PC-3 (cell line): Measurements from ENCODE around the gene COL21A1. TPM values are rescaled to one million over a fixed set of nuclear protein-coding genes. Genes with fewer than 3 reads are reported as not detected.

Experiments used
- ATAC-seq: fragments of 200-7000 bp; cut with Tn5 transposase; 2 replicates; pipeline ENCODE4 v1.9.1; 2020; ENCODE audit warnings: mild to moderate bottlenecking, moderate library complexity
- BruUV-seq: library from RNA; stranded (reverse); fragments of 400-500 nt; replicated peaks from 2 replicates; lab custom pipeline; 2021; lab: Mats Ljungman, UMichigan
- CTCF ChIA-PET: fragments of 300-600 bp; sonication (Branson Sonifier 250); formaldehyde crosslinking; loops from one replicate; lab custom pipeline; 2022; ENCODE audit warnings: antibody characterized with exemption; lab: Charles Lee
- POLR2A ChIA-PET: fragments of 300-600 bp; sonication (Branson Sonifier 250); formaldehyde crosslinking; loops from one replicate; lab custom pipeline; 2022; ENCODE audit warnings: antibody characterized with exemption; ENCODE audit not compliant: unreplicated experiment; lab: Charles Lee
- DNase-seq: peaks from one replicate; pipeline ENCODE4 v3.0.0-alpha.2; 2015
- H2AFZ ChIP-seq: fragments of 300-600 bp; sonication (generic); 2 replicates; pipeline ENCODE4 v1.6.0; 2016; ENCODE audit warnings: antibody characterized with exemption, low read length
- H3F3A ChIP-seq: fragments of 300-600 bp; sonication (generic); one replicate; pipeline ENCODE4 v1.6.0; 2017; ENCODE audit warnings: antibody characterized with exemption, low read length, control low read depth, mild to moderate bottlenecking; ENCODE audit not compliant: unreplicated experiment
- H3K27ac ChIP-seq: fragments of 300-600 bp; sonication (generic); 2 replicates; pipeline ENCODE4 v1.5.1; 2016; ENCODE audit warnings: mild to moderate bottlenecking, low read length
- H3K27me3 ChIP-seq: fragments of 300-600 bp; sonication (generic); 2 replicates; pipeline ENCODE4 v1.6.1; 2016; ENCODE audit warnings: low read length, mixed read lengths
- H3K36me3 ChIP-seq: fragments of 300-600 bp; sonication (generic); 2 replicates; pipeline ENCODE4 v1.6.1; 2016; ENCODE audit warnings: low read depth, mixed run types, low read length, mixed read lengths
- H3K4me1 ChIP-seq: fragments of 300-600 bp; sonication (generic); 2 replicates; pipeline ENCODE4 v1.5.1; 2016; ENCODE audit warnings: low read length; ENCODE audit not compliant: insufficient read depth
- H3K4me2 ChIP-seq: fragments of 300-600 bp; sonication (generic); 2 replicates; pipeline ENCODE4 v1.6.0; 2016; ENCODE audit warnings: low read length
- H3K4me3 ChIP-seq: fragments of 300-600 bp; sonication (generic); 2 replicates; pipeline ENCODE4 v1.5.1; 2016; ENCODE audit warnings: mild to moderate bottlenecking, low read length, mixed read lengths
- H3K79me2 ChIP-seq: fragments of 300-600 bp; sonication (generic); 2 replicates; pipeline ENCODE4 v1.6.1; 2017; ENCODE audit warnings: low read length, mixed read lengths
- H3K9ac ChIP-seq: fragments of 300-600 bp; sonication (generic); 2 replicates; pipeline ENCODE4 v1.6.0; 2016; ENCODE audit warnings: mild to moderate bottlenecking, low read length
- H3K9me2 ChIP-seq: fragments of 300-600 bp; sonication (generic); replicated peaks from 2 replicates; pipeline ENCODE4 v1.6.1; 2016; ENCODE audit warnings: mixed run types, low read length, mixed read lengths
- H3K9me3 ChIP-seq: fragments of 300-600 bp; sonication (generic); 2 replicates; pipeline ENCODE4 v1.6.1; 2016; ENCODE audit warnings: low read length, mixed read lengths
- H4K20me1 ChIP-seq: fragments of 300-600 bp; sonication (generic); 2 replicates; pipeline ENCODE4 v1.6.1; 2016; ENCODE audit warnings: low read length, mixed read lengths
- EZH2 ChIP-seq: fragments of 300-600 bp; sonication (generic); IDR thresholded peaks from one replicate; pipeline ENCODE4 v1.6.1; 2017; ENCODE audit warnings: antibody characterized with exemption, mild to moderate bottlenecking, low read length; ENCODE audit not compliant: unreplicated experiment
- EZH2phosphoT487 ChIP-seq: fragments of 300-600 bp; sonication (generic); IDR thresholded peaks from 2 replicates; pipeline ENCODE4 v1.6.1; 2018; ENCODE audit warnings: mild to moderate bottlenecking, antibody characterized with exemption, low read length, borderline replicate concordance
- intact Hi-C: fragments of 100-400 bp; cut with micrococcal nuclease; formaldehyde crosslinking; loops from 2 replicates; pipeline ENCODE4 v1.9.0; 2023
- total RNA-seq: library from RNA; depleted of rRNA; stranded (reverse); fragments of >200 nt; gene quantifications from 2 replicates; pipeline ENCODE4 v1.2.3, GENCODE V29; 2014
- TF ChIP-seq, protein P1 (sequence below): fragments of 300-600 bp; sonication (generic); conservative IDR thresholded peaks from 2 replicates; pipeline ENCODE4 v1.5.1; 2017; ENCODE audit warnings: antibody characterized with exemption, low read depth, mild to moderate bottlenecking, low read length

Gene COL21A1
- total RNA-seq, 1 experiment from 2014 or later, result 1.0 TPM

- Histone ChIP-seq H3K4me2 (no peak overlapping the region), H2AFZ (no peak overlapping the region), H3K79me2 (no peaks in the 10 kb centered on the region), H3F3A (no peaks in the 10 kb centered on the region), H3K27ac (no peak overlapping the region), H3K4me3 (no peak overlapping the region), H3K36me3 (peaks cover 3% of the 10 kb centered on the region; the same call in 1 of the 2 replicates), H3K9me3 (peaks cover 6% of the 10 kb centered on the region; the same call in 1 of the 2 replicates), H3K9ac (no peak overlapping the region), H4K20me1 (no peaks in the 10 kb centered on the region), H3K9me2 (no peaks in the 10 kb centered on the region), H3K4me1 (no peaks in the 10 kb centered on the region), H3K27me3 (no peaks in the 10 kb centered on the region)
- intact Hi-C loops, result no loop called here
- no TSS peak for BruUV-seq
- TF ChIP-seq EZH2 (no peak), EZH2phosphoT487 (no peak)
- TF ChIP-seq, protein P1, sequence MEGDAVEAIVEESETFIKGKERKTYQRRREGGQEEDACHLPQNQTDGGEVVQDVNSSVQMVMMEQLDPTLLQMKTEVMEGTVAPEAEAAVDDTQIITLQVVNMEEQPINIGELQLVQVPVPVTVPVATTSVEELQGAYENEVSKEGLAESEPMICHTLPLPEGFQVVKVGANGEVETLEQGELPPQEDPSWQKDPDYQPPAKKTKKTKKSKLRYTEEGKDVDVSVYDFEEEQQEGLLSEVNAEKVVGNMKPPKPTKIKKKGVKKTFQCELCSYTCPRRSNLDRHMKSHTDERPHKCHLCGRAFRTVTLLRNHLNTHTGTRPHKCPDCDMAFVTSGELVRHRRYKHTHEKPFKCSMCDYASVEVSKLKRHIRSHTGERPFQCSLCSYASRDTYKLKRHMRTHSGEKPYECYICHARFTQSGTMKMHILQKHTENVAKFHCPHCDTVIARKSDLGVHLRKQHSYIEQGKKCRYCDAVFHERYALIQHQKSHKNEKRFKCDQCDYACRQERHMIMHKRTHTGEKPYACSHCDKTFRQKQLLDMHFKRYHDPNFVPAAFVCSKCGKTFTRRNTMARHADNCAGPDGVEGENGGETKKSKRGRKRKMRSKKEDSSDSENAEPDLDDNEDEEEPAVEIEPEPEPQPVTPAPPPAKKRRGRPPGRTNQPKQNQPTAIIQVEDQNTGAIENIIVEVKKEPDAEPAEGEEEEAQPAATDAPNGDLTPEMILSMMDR, result no peak
- CTCF ChIA-PET, result no interaction called here
- POLR2A ChIA-PET, result no interaction called here
- DNase-seq, result no peak
- no peak for ATAC-seq
Measured at GRCh38 chr6:56109149-56109548, 138.2 kb downstream of the COL21A1 start.

- Histone ChIP-seq H3K4me3 (no peak overlapping the region), H3K4me1 (peaks cover 15% of the 10 kb centered on the region), H3K9ac (no peak overlapping the region), H3K9me3 (peaks cover 6% of the 10 kb centered on the region; the same call in 1 of the 2 replicates), H3K36me3 (peaks cover 3% of the 10 kb centered on the region; the same call in 1 of the 2 replicates), H3F3A (peaks cover 4% of the 10 kb centered on the region), H2AFZ (no peak overlapping the region), H3K79me2 (no peaks in the 10 kb centered on the region), H3K4me2 (no peak overlapping the region), H3K27ac (no peak overlapping the region), H3K27me3 (no peaks in the 10 kb centered on the region), H3K9me2 (no peaks in the 10 kb centered on the region), H4K20me1 (no peaks in the 10 kb centered on the region)
- intact Hi-C loops, result no loop called here
- ATAC-seq (no peak), DNase-seq (no peak)
- BruUV-seq, result no TSS peak
- ChIA-PET POLR2A (no interaction called here), CTCF (no interaction called here)
- TF ChIP-seq EZH2phosphoT487 (no peak), EZH2 (no peak)
- TF ChIP-seq, protein P1, result no peak
Measured at GRCh38 chr6:56106231-56106630, 141.1 kb downstream of the COL21A1 start.

DNA sequence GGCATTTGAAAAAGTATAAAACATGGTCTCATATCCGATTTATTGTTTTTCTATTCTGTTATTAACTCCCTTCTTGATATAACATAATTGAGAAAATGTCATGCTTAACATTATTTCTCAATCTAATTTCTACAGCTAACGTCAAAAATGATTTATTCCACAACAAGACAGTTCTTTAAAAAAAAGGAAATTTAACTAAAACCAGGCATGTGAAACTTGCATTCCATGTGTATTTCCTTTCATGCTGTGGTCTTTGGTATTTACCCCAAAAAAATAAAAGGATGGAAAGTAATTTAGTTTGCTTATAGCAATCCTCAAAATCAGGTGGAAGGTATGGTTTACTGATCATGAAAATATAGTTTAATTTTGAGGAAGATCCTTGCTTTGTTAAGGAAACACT lies 142.8 kb downstream of the COL21A1 start:
- no peaks in the 10 kb centered on the region for H3K79me2 ChIP-seq
- H4K20me1 ChIP-seq, result no peaks in the 10 kb centered on the region
- no peak overlapping the region for H2AFZ ChIP-seq
- no peak overlapping the region for H3K4me2 ChIP-seq
- peaks cover 4% of the 10 kb centered on the region for H3F3A ChIP-seq
- BruUV-seq, result no TSS peak
- no peaks in the 10 kb centered on the region for H3K9me2 ChIP-seq
- ATAC-seq, result no peak
- no peaks in the 10 kb centered on the region for H3K27me3 ChIP-seq
- H3K9me3 ChIP-seq, result no peaks in the 10 kb centered on the region
- H3K4me1 ChIP-seq, result peaks cover 26% of the 10 kb centered on the region
- H3K36me3 ChIP-seq, result no peaks in the 10 kb centered on the region
- ChIA-PET CTCF (no interaction called here), POLR2A (no interaction called here)
- TF ChIP-seq EZH2phosphoT487 (no peak), EZH2 (no peak)
- TF ChIP-seq, protein P1, result no peak
- H3K27ac ChIP-seq, result no peak overlapping the region
- intact Hi-C loops, result loop anchor here (5.0 kb wide), 2 partner anchors 57 to 183 kb away; no protein-coding TSS in a partner anchor
- DNase-seq, result no peak
- H3K9ac ChIP-seq, result no peak overlapping the region
- H3K4me3 ChIP-seq, result no peak overlapping the region
